Fibroblast of the aortic adventitia (primary cell): Measurements from ENCODE around the gene TMEM267. TPM values are rescaled to one million over a fixed set of nuclear protein-coding genes. Genes with fewer than 3 reads are reported as not detected.

ENCODE experiments used
- DNase-seq: peaks from one replicate; pipeline ENCODE4 v3.0.0-alpha.2; 2010; ENCODE audit warnings: low read depth
- H3K4me3 ChIP-seq: 2 replicates; pipeline ENCODE4 v1.5.1; 2011; ENCODE audit warnings: low read depth, mild to moderate bottlenecking, control low read depth, low read length, moderate library complexity
- total RNA-seq: library from RNA; depleted of rRNA; stranded (reverse); fragments of >200 nt; gene quantifications from 2 replicates; pipeline ENCODE4 v1.2.3, GENCODE V29; 2012; ENCODE audit warnings: low replicate concordance
- TF ChIP-seq, protein P1 (sequence below): IDR thresholded peaks from 2 replicates; pipeline ENCODE4 v1.5.1; 2011; ENCODE audit warnings: mild to moderate bottlenecking, low read length, control low read depth, inconsistent platforms; ENCODE audit not compliant: insufficient read depth

The TMEM267 gene, protein sequence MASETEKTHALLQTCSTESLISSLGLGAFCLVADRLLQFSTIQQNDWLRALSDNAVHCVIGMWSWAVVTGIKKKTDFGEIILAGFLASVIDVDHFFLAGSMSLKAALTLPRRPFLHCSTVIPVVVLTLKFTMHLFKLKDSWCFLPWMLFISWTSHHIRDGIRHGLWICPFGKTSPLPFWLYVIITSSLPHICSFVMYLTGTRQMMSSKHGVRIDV
- 9.6 and 35.8 TPM in 2 replicates for total RNA-seq

DNA sequence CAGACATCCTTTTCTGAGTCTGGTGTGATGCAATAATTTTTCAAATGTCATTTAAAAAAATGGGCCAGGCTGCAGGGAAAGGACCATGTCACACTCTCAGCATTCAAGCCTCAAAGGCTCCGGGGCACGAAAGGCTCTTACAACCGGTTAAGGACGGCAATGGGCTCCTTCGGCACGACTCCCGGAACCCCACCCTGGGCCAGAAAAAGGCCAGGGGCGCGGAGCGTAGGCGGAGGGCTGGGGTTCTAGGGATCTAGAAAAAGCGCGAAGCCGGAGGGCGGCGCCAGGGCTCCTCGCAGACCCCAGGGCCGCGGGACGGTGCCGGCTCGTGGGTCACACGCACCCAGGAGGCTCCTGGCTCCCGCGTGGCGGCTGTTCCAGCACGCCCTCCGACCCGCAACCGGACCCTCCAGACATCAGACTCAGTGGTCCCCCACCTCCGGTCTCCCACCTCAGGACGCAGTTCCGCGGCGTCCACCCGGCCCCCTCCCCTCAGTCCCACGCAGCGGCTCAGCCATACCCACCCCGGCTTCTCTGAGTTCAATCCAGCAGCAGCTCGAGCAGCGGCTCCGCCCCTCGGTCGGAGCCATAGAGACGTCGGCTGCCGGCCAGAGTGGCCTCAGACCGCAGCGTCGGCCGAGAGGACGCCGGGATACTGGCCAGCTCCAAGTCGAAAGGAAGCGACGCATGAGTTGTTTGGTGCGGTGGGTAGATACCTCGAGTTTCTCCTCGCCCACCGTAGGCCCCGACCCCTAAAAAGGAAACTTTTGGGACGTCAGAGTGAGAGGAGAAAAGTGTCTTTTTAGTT, at the start of gene TMEM267:
Gene TMEM267, minus strand, starts transcription at position 568 of the 808 bp plus-strand sequence. CDS start 29,896 bp downstream, outside the sequence.
- TF ChIP-seq, protein P1, sequence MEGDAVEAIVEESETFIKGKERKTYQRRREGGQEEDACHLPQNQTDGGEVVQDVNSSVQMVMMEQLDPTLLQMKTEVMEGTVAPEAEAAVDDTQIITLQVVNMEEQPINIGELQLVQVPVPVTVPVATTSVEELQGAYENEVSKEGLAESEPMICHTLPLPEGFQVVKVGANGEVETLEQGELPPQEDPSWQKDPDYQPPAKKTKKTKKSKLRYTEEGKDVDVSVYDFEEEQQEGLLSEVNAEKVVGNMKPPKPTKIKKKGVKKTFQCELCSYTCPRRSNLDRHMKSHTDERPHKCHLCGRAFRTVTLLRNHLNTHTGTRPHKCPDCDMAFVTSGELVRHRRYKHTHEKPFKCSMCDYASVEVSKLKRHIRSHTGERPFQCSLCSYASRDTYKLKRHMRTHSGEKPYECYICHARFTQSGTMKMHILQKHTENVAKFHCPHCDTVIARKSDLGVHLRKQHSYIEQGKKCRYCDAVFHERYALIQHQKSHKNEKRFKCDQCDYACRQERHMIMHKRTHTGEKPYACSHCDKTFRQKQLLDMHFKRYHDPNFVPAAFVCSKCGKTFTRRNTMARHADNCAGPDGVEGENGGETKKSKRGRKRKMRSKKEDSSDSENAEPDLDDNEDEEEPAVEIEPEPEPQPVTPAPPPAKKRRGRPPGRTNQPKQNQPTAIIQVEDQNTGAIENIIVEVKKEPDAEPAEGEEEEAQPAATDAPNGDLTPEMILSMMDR = no peak
- peak within 1 kb of the TSS; percentile 78 for H3K4me3 ChIP-seq
- DNase-seq = peak; percentile 92

DNA sequence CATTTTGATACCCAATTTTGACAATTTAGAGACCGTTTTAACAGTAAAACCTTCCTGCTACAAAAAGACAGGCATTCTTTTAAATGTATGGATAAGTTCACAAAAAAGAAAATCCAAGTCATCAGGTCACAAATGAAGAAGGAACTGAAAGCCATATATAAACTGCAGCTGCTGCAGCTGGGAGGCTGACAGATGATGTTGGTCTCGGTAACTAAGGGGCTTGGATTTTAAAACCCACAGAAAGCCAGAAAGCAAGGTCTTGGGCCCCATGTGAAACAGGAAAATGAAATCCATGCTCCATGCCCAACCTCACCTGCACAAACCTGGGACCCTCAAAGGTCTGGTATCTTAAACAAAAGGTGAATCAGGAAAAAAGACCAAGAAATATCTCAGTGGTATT, 47.0 kb upstream of the TMEM267 start:
- no peak overlapping the region for H3K4me3 ChIP-seq
- no peak for DNase-seq
- TF ChIP-seq, protein P1 = no peak

GRCh38 chr5:43523662-43524072, 40.0 kb upstream of the TMEM267 start:
- peak; percentile 3 for DNase-seq
- H3K4me3 ChIP-seq = no peak overlapping the region
- TF ChIP-seq, protein P1 = no peak

- TF ChIP-seq, protein P1 = no peak
- no peak for DNase-seq
- H3K4me3 ChIP-seq = no peak overlapping the region
These were observed 37.0 kb upstream of the TMEM267 start for GRCh38 chr5:43520615-43521014.

GRCh38 chr5:43515678-43516048, 32.0 kb upstream of the TMEM267 start:
- no peak for DNase-seq
- H3K4me3 ChIP-seq = peak overlapping the region; percentile 69
- TF ChIP-seq, protein P1 = no peak

DNA sequence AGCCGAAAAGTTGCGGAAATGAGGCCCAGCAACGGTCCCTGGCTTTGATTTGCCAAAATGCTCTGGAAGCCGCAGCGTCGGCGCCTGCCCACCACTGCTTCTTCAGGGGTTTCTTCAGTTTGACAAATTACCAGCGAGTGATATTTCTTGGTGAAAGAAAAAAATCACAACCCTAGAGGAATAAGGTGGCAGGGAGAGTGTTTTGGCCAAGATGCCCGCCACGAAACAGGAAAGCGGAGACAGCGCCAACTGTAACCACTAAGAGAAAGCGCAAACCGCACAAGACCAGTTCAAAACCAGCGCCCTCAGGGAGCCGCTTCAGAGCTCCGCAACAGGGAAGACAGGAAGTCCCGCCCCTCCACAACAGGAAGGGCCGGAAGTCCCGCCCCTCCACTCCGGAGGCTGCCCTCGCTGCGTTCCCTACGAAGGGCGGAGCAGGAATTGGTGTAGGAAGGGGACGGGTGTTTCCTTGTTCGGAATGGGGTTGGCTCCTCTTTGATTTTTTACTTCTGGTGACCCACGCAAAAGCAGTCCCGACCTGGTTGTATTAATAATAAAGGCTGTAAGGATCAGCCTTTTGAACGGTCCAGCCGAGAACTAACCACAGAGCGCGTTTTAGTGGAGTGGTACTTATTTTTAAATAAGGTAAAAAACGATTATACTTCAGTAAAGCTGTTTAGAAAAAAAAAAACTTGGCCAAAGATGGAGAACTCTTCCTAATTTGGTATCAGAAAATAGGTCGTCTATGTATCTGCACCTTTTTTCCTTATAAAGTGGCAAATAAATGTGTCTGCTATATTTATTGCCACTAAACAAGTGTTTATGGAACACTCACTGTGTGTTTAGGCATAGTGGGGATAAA, 31.4 kb upstream of the TMEM267 start, which contains the start of gene C5orf34:
Gene C5orf34, minus strand, starts transcription at position 333 of the 862 bp plus-strand sequence. CDS start 5,809 bp downstream, outside the sequence.
- TF ChIP-seq, protein P1 = no peak
- H3K4me3 ChIP-seq = peak within 1 kb of the TSS; percentile 69
- DNase-seq = peak; percentile 95
